Gastrocnemius medialis (tissue), 4 donors: ENCODE results near the gene AUTS2. TPM values are rescaled to one million over a fixed set of nuclear protein-coding genes. Genes with fewer than 3 reads are reported as not detected.

Experiments used
- ATAC-seq, 2 donors: fragments of 150-250 bp; one replicate each; pipeline ENCODE4 v1.9.1; 2016
- DNase-seq, 2 donors: peaks; one replicate each; pipeline ENCODE4 v3.0.0-alpha.2; 2019
- H3K27ac ChIP-seq, 4 donors: fragments of 200-600 bp; sonication (generic); 1 replicate in 1 of 4; 2 replicates in 3 of 4; pipeline ENCODE4 v1.5.1; 2016 to 2018; ENCODE audit warnings: mild to moderate bottlenecking in 2 of 4, moderate library complexity in 1 of 4
- H3K27me3 ChIP-seq, 3 donors: fragments of 200-600 bp; sonication (generic) in 2 of 3; 1 replicate in 1 of 3; 2 replicates in 2 of 3; pipeline versions ENCODE4 v1.5.1 to v1.6.0; 2016 to 2019; ENCODE audit warnings: mild to moderate bottlenecking in 1 of 3, moderate library complexity in 1 of 3
- H3K36me3 ChIP-seq, 2 donors: fragments of 200-600 bp; sonication (generic) in 1 of 2; one replicate each; pipeline ENCODE4 v1.5.1; 2017 to 2018
- H3K4me1 ChIP-seq, 2 donors: fragments of 200-600 bp; sonication (generic) in 1 of 2; one replicate each; pipeline ENCODE4 v1.5.1; 2016 to 2017; ENCODE audit warnings: mild to moderate bottlenecking in 2 of 2
- H3K4me3 ChIP-seq, 4 donors: fragments of 200-600 bp; sonication (generic) in 3 of 4; 1 replicate in 1 of 4; 2 replicates in 3 of 4; pipeline ENCODE4 v1.5.1; 2016 to 2019; ENCODE audit warnings: mild to moderate bottlenecking in 2 of 4
- H3K9me3 ChIP-seq, 3 donors: fragments of 200-600 bp; sonication (generic) in 2 of 3; 1 replicate in 1 of 3; 2 replicates in 2 of 3; pipeline ENCODE4 v1.5.1; 2016 to 2019
- CTCF ChIP-seq, 5 experiments: fragments of 450-650 bp in 3 of 5; fragments of 200-600 bp in 2 of 5; sonication (generic) in 2 of 5; IDR thresholded peaks in 4 of 5; conservative IDR thresholded peaks in 1 of 5; 1 replicate in 4 of 5; 2 replicates in 1 of 5; pipeline ENCODE4 v1.5.1; 2016 to 2019; ENCODE audit warnings: antibody characterized with exemption in 5 of 5, mild to moderate bottlenecking in 3 of 5, moderate library complexity in 3 of 5
- POLR2A ChIP-seq, 2 donors: fragments of 450-650 bp; IDR thresholded peaks; one replicate each; pipeline ENCODE4 v1.6.1; 2017; ENCODE audit warnings: antibody characterized with exemption in 2 of 2, mild to moderate bottlenecking in 2 of 2, moderate library complexity in 2 of 2
- in situ Hi-C, 4 donors: fragments of 200-750 bp; cut with MboI; loops; one replicate each; pipeline versions ENCODE4 v1.15.0 to v1.8.0; 2017; ENCODE audit warnings: low sequenced_read_pairs in 4 of 4
- intact Hi-C: fragments of 100-400 bp; cut with DNase I; formaldehyde crosslinking; loops from one replicate; pipeline ENCODE4 v1.15.1; 2023; ENCODE audit warnings: low total_unique reads
- total RNA-seq, 4 donors: library from RNA; depleted of rRNA; stranded (reverse); fragments of >200 nt; gene quantifications; one replicate each; pipeline versions ENCODE4 v1.1.0 to v1.2.3, GENCODE V29; 2016

The AUTS2 gene
- total RNA-seq, 4 donors from 2014 or later = 2.5 to 16.2 (median 8.5) TPM

- no peak for TF ChIP-seq CTCF (IDR thresholded peaks at IDR 0.05 in 4 of 5, conservative IDR thresholded peaks at IDR 0.05 in 1 of 5)
- no peak for TF ChIP-seq POLR2A (IDR thresholded peaks at IDR 0.05)
- H3K9me3 ChIP-seq = no peaks in the 10 kb centered on the region
- H3K4me1 ChIP-seq = no peaks in the 10 kb centered on the region
- no peak overlapping the region for H3K4me3 ChIP-seq
- DNase-seq = no peak
- H3K36me3 ChIP-seq = no peaks in the 10 kb centered on the region
- intact Hi-C loops (no loop called here), in situ Hi-C loops (no loop called here)
- ATAC-seq = no peak
- H3K27ac ChIP-seq = no peak overlapping the region
- no peaks in the 10 kb centered on the region for H3K27me3 ChIP-seq
Observed at GRCh38 chr7:70371652-70372051, 773.4 kb downstream of the AUTS2 start.

GRCh38 chr7:70372768-70373515 is 774.7 kb downstream of the AUTS2 start:
- H3K4me1 ChIP-seq = no peaks in the 10 kb centered on the region
- no peaks in the 10 kb centered on the region for H3K9me3 ChIP-seq
- no peak overlapping the region for H3K4me3 ChIP-seq
- intact Hi-C loops (no loop called here), in situ Hi-C loops (no loop called here)
- H3K27me3 ChIP-seq = no peaks in the 10 kb centered on the region
- ATAC-seq = no peak
- no peak overlapping the region for H3K27ac ChIP-seq
- DNase-seq = no peak
- no peaks in the 10 kb centered on the region for H3K36me3 ChIP-seq
- TF ChIP-seq POLR2A (IDR thresholded peaks at IDR 0.05) (no peak), CTCF (IDR thresholded peaks at IDR 0.05 in 4 of 5, conservative IDR thresholded peaks at IDR 0.05 in 1 of 5) (no peak)

GRCh38 chr7:70374772-70375533 is 776.7 kb downstream of the AUTS2 start:
- no peak for DNase-seq
- in situ Hi-C loops = no loop called here
- Histone ChIP-seq H3K9me3 (no peaks in the 10 kb centered on the region), H3K4me1 (no peaks in the 10 kb centered on the region), H3K36me3 (no peaks in the 10 kb centered on the region), H3K4me3 (no peak overlapping the region), H3K27ac (no peak overlapping the region), H3K27me3 (no peaks in the 10 kb centered on the region)
- intact Hi-C loops = no loop called here
- TF ChIP-seq CTCF (IDR thresholded peaks at IDR 0.05 in 4 of 5, conservative IDR thresholded peaks at IDR 0.05 in 1 of 5) (no peak), POLR2A (IDR thresholded peaks at IDR 0.05) (no peak)
- no peak for ATAC-seq

GRCh38 chr7:70376561-70377031 is 778.3 kb downstream of the AUTS2 start:
- H3K36me3 ChIP-seq = no peaks in the 10 kb centered on the region
- intact Hi-C loops (no loop called here), in situ Hi-C loops (no loop called here)
- H3K27ac ChIP-seq = no peak overlapping the region
- DNase-seq = no peak
- no peaks in the 10 kb centered on the region for H3K4me1 ChIP-seq
- TF ChIP-seq POLR2A (IDR thresholded peaks at IDR 0.05) (no peak), CTCF (IDR thresholded peaks at IDR 0.05 in 4 of 5, conservative IDR thresholded peaks at IDR 0.05 in 1 of 5) (no peak)
- no peak for ATAC-seq
- no peaks in the 10 kb centered on the region for H3K9me3 ChIP-seq
- no peak overlapping the region for H3K4me3 ChIP-seq
- H3K27me3 ChIP-seq = no peaks in the 10 kb centered on the region
